Measurements from ENCODE around the gene JAZF1. TPM values are rescaled to one million over a fixed set of nuclear protein-coding genes. Genes with fewer than 3 reads are reported as not detected.

Gene JAZF1
- total RNA-seq, 1 donor from 2014 or later, result 3.9 TPM

GRCh38 chr7:28183627-28184026 lies 3.0 kb upstream of the JAZF1 start:
- peaks cover 16% of the 10 kb centered on the region for H3K4me1 Mint-ChIP-seq (ENCODE audit: low read depth)
- no peak for DNase-seq (ENCODE audit: low spot score)
- H3K27ac Mint-ChIP-seq, result no peak overlapping the region
- H3K27me3 Mint-ChIP-seq (ENCODE audit: low read depth), result peaks cover 60% of the 10 kb centered on the region
- no peaks in the 10 kb centered on the region for H3K9me3 Mint-ChIP-seq
- H3K4me3 Mint-ChIP-seq (ENCODE audit: low read depth), result no peak overlapping the region
- intact Hi-C loops (cut with micrococcal nuclease), result no loop called here
- H3K36me3 Mint-ChIP-seq (ENCODE audit: low read depth), result no peaks in the 10 kb centered on the region

GRCh38 chr7:28182071-28182471 lies 1.5 kb upstream of the JAZF1 start:
- intact Hi-C loops (cut with micrococcal nuclease), result no loop called here
- Mint-ChIP-seq H3K9me3 (no peaks in the 10 kb centered on the region), H3K27ac (no peak overlapping the region), H3K36me3 (ENCODE audit: low read depth) (no peaks in the 10 kb centered on the region), H3K27me3 (ENCODE audit: low read depth) (peaks cover 60% of the 10 kb centered on the region), H3K4me1 (ENCODE audit: low read depth) (peaks cover 16% of the 10 kb centered on the region), H3K4me3 (ENCODE audit: low read depth) (no peak overlapping the region)
- no peak for DNase-seq (ENCODE audit: low spot score)

GRCh38 chr7:28181416-28181815 lies 821 bp upstream of the JAZF1 start:
- H3K4me1 Mint-ChIP-seq (ENCODE audit: low read depth), result peaks cover 16% of the 10 kb centered on the region
- peaks cover 60% of the 10 kb centered on the region for H3K27me3 Mint-ChIP-seq (ENCODE audit: low read depth)
- no peaks in the 10 kb centered on the region for H3K36me3 Mint-ChIP-seq (ENCODE audit: low read depth)
- intact Hi-C loops (cut with micrococcal nuclease), result no loop called here
- H3K27ac Mint-ChIP-seq, result no peak overlapping the region
- DNase-seq (ENCODE audit: low spot score), result no peak
- H3K4me3 Mint-ChIP-seq (ENCODE audit: low read depth), result peak overlapping the region; percentile 81
- H3K9me3 Mint-ChIP-seq, result no peaks in the 10 kb centered on the region

- Mint-ChIP-seq H3K9me3 (no peaks in the 10 kb centered on the region), H3K4me1 (ENCODE audit: low read depth) (peaks cover 16% of the 10 kb centered on the region), H3K27me3 (ENCODE audit: low read depth) (peaks cover 60% of the 10 kb centered on the region), H3K27ac (no peak overlapping the region), H3K4me3 (ENCODE audit: low read depth) (no peak overlapping the region), H3K36me3 (ENCODE audit: low read depth) (no peaks in the 10 kb centered on the region)
- no peak for DNase-seq (ENCODE audit: low spot score)
- intact Hi-C loops (cut with micrococcal nuclease), result no loop called here
Measured at GRCh38 chr7:28180031-28180363, 598 bp downstream of the JAZF1 start.

GRCh38 chr7:28179120-28180030 lies 1.2 kb downstream of the JAZF1 start:
- Mint-ChIP-seq H3K27ac (peak overlapping the region; percentile 22), H3K9me3 (no peaks in the 10 kb centered on the region), H3K36me3 (ENCODE audit: low read depth) (no peaks in the 10 kb centered on the region), H3K27me3 (ENCODE audit: low read depth) (peaks cover 55% of the 10 kb centered on the region), H3K4me1 (ENCODE audit: low read depth) (peaks cover 18% of the 10 kb centered on the region), H3K4me3 (ENCODE audit: low read depth) (peak overlapping the region; percentile 65)
- intact Hi-C loops (cut with micrococcal nuclease), result loop anchor here (1.0 kb wide), 1 partner anchor 27 kb away; no protein-coding TSS in a partner anchor
- DNase-seq (ENCODE audit: low spot score), result peak; percentile 62

GRCh38 chr7:28178599-28178998 lies 2.0 kb downstream of the JAZF1 start:
- Mint-ChIP-seq H3K27me3 (ENCODE audit: low read depth) (peaks cover 48% of the 10 kb centered on the region), H3K9me3 (no peaks in the 10 kb centered on the region), H3K4me3 (ENCODE audit: low read depth) (peak overlapping the region; percentile 65), H3K4me1 (ENCODE audit: low read depth) (peaks cover 19% of the 10 kb centered on the region), H3K27ac (no peak overlapping the region), H3K36me3 (ENCODE audit: low read depth) (no peaks in the 10 kb centered on the region)
- intact Hi-C loops (cut with micrococcal nuclease), result no loop called here
- DNase-seq (ENCODE audit: low spot score), result no peak

DNA sequence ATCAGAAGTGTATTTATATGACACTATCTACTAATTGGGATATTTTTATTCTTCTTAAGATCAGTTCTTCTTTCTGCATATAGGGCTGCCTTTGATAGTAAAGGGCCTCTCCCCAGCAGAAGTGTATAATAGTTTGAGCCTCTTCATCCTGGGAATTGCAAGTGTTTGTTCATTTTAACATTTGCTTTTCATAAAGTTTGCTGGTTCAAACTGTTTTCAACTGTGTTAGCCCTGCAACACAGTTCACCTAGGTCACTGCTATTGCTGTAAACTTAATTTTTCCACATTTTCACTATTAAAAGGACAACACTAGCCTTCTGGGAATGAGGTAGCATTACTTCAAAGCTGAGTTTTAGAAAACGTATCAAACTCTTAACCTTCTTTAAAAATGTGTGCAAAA lies 2.8 kb downstream of the JAZF1 start:
- Mint-ChIP-seq H3K4me1 (ENCODE audit: low read depth) (peaks cover 19% of the 10 kb centered on the region), H3K27ac (no peak overlapping the region), H3K4me3 (ENCODE audit: low read depth) (no peak overlapping the region), H3K27me3 (ENCODE audit: low read depth) (peaks cover 44% of the 10 kb centered on the region), H3K36me3 (ENCODE audit: low read depth) (no peaks in the 10 kb centered on the region), H3K9me3 (no peaks in the 10 kb centered on the region)
- no peak for DNase-seq (ENCODE audit: low spot score)
- intact Hi-C loops (cut with micrococcal nuclease), result no loop called here

- no peak overlapping the region for H3K4me3 Mint-ChIP-seq (ENCODE audit: low read depth)
- peaks cover 15% of the 10 kb centered on the region for H3K4me1 Mint-ChIP-seq (ENCODE audit: low read depth)
- no peak overlapping the region for H3K27ac Mint-ChIP-seq
- H3K9me3 Mint-ChIP-seq, result no peaks in the 10 kb centered on the region
- intact Hi-C loops (cut with micrococcal nuclease), result no loop called here
- peaks cover 37% of the 10 kb centered on the region for H3K27me3 Mint-ChIP-seq (ENCODE audit: low read depth)
- no peak for DNase-seq (ENCODE audit: low spot score)
- H3K36me3 Mint-ChIP-seq (ENCODE audit: low read depth), result no peaks in the 10 kb centered on the region
Measured at GRCh38 chr7:28176645-28177044, 4.0 kb downstream of the JAZF1 start.

DNA sequence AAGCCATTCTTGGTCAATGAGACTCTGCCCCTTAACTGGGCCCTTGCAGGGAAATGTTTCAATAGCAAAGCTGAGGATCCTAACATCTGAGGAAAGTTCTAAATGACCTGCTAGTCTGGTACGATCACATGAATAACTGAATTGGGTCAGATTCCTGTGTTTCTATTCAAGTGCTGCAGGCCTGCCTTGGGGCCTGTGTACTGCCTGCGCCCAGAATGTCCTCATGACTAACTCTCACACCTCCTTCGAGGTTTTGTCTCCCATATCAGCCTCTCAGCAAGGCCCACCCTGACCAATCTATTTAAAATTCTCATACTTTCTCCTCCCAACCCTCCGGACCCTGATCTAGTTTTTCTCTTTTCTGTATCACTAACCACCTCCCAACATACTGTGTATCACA lies 4.4 kb downstream of the JAZF1 start:
- Mint-ChIP-seq H3K27ac (no peak overlapping the region), H3K36me3 (ENCODE audit: low read depth) (no peaks in the 10 kb centered on the region), H3K4me3 (ENCODE audit: low read depth) (no peak overlapping the region), H3K4me1 (ENCODE audit: low read depth) (peaks cover 12% of the 10 kb centered on the region), H3K9me3 (no peaks in the 10 kb centered on the region), H3K27me3 (ENCODE audit: low read depth) (peaks cover 34% of the 10 kb centered on the region)
- intact Hi-C loops (cut with micrococcal nuclease), result no loop called here
- no peak for DNase-seq (ENCODE audit: low spot score)

- peaks cover 29% of the 10 kb centered on the region for H3K27me3 Mint-ChIP-seq (ENCODE audit: low read depth)
- no peak for DNase-seq (ENCODE audit: low spot score)
- intact Hi-C loops (cut with micrococcal nuclease), result no loop called here
- H3K36me3 Mint-ChIP-seq (ENCODE audit: low read depth), result no peaks in the 10 kb centered on the region
- H3K27ac Mint-ChIP-seq, result no peak overlapping the region
- H3K4me3 Mint-ChIP-seq (ENCODE audit: low read depth), result no peak overlapping the region
- H3K9me3 Mint-ChIP-seq, result no peaks in the 10 kb centered on the region
- peaks cover 8% of the 10 kb centered on the region for H3K4me1 Mint-ChIP-seq (ENCODE audit: low read depth)
Measured at GRCh38 chr7:28174901-28175661, 5.5 kb downstream of the JAZF1 start.

DNA sequence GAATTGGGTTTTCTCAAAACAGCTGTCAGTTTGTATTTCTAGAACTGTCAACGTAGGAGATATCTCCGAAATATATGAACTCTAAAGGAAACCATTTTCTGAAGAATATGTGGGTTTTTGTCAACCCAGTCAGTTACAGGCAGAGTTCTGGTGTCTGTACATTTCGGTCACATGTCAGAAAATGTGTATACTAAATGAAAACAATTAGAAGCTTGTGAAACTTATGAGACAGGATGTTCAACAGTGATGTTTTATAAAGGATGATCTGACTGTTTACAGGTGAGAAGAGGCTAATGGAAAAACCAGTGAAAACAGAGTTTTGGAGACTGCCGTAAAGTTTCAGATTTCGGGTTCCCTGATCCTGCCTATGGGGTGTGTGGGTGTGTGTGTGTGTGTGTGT lies 6.2 kb downstream of the JAZF1 start:
- DNase-seq (ENCODE audit: low spot score), result no peak
- Mint-ChIP-seq H3K27me3 (ENCODE audit: low read depth) (peaks cover 29% of the 10 kb centered on the region), H3K4me1 (ENCODE audit: low read depth) (peaks cover 8% of the 10 kb centered on the region), H3K27ac (no peak overlapping the region), H3K4me3 (ENCODE audit: low read depth) (no peak overlapping the region), H3K36me3 (ENCODE audit: low read depth) (no peaks in the 10 kb centered on the region), H3K9me3 (no peaks in the 10 kb centered on the region)
- intact Hi-C loops (cut with micrococcal nuclease), result no loop called here

GRCh38 chr7:28173531-28173930 lies 7.1 kb downstream of the JAZF1 start:
- H3K9me3 Mint-ChIP-seq, result no peaks in the 10 kb centered on the region
- peaks cover 8% of the 10 kb centered on the region for H3K4me1 Mint-ChIP-seq (ENCODE audit: low read depth)
- no peak for DNase-seq (ENCODE audit: low spot score)
- no peak overlapping the region for H3K4me3 Mint-ChIP-seq (ENCODE audit: low read depth)
- intact Hi-C loops (cut with micrococcal nuclease), result no loop called here
- H3K27ac Mint-ChIP-seq, result no peak overlapping the region
- H3K36me3 Mint-ChIP-seq (ENCODE audit: low read depth), result no peaks in the 10 kb centered on the region
- H3K27me3 Mint-ChIP-seq (ENCODE audit: low read depth), result peaks cover 23% of the 10 kb centered on the region

DNA sequence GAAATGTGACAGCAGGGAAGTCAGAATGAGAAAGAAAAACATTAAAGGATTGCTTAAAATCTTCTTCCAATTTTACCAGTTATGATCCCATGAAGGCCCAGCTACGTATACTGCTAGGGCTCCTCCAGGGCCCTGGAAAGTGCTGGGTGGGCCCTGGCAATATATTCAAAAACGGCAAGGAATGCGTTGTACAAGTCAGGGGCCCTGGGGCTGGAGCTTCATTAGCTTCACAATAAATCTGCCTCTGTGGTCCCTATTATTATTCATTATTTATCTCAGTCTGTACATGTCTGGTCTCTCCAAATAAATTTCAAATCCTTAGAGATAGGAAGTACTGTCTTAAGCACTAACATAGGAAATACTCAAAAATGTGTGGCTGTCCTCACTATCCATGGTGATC lies 7.6 kb downstream of the JAZF1 start:
- peaks cover 9% of the 10 kb centered on the region for H3K4me1 Mint-ChIP-seq (ENCODE audit: low read depth)
- intact Hi-C loops (cut with micrococcal nuclease), result no loop called here
- no peak for DNase-seq (ENCODE audit: low spot score)
- no peak overlapping the region for H3K4me3 Mint-ChIP-seq (ENCODE audit: low read depth)
- H3K9me3 Mint-ChIP-seq, result no peaks in the 10 kb centered on the region
- no peaks in the 10 kb centered on the region for H3K36me3 Mint-ChIP-seq (ENCODE audit: low read depth)
- H3K27ac Mint-ChIP-seq, result no peak overlapping the region
- H3K27me3 Mint-ChIP-seq (ENCODE audit: low read depth), result peaks cover 23% of the 10 kb centered on the region
